Endothelial cell (in vitro differentiated cells): Measurements from ENCODE around the gene SSTR3. TPM values are rescaled to one million over a fixed set of nuclear protein-coding genes. Genes with fewer than 3 reads are reported as not detected.

ENCODE experiments used
- DNase-seq: peaks from one replicate; pipeline ENCODE4 v3.0.0; 2021; ENCODE audit warnings: low spot score
- H3K27ac Mint-ChIP-seq: one replicate; pipeline ENCODE4 v1.8.0; 2021; ENCODE audit warnings: mixed read lengths, inconsistent platforms; ENCODE audit not compliant: unreplicated experiment
- H3K27me3 Mint-ChIP-seq: one replicate; pipeline ENCODE4 v1.8.0; 2021; ENCODE audit warnings: mild to moderate bottlenecking, moderate library complexity, mixed read lengths, inconsistent platforms; ENCODE audit not compliant: unreplicated experiment
- H3K36me3 Mint-ChIP-seq: one replicate; pipeline ENCODE4 v1.8.0; 2021; ENCODE audit warnings: mild to moderate bottlenecking, low read depth, mixed read lengths, inconsistent platforms; ENCODE audit not compliant: unreplicated experiment
- H3K4me1 Mint-ChIP-seq: one replicate; pipeline ENCODE4 v1.8.0; 2021; ENCODE audit warnings: mild to moderate bottlenecking, mixed read lengths, inconsistent platforms; ENCODE audit not compliant: unreplicated experiment
- H3K4me3 Mint-ChIP-seq: one replicate; pipeline ENCODE4 v1.8.0; 2021; ENCODE audit warnings: mild to moderate bottlenecking, mixed read lengths, inconsistent platforms; ENCODE audit not compliant: unreplicated experiment
- H3K9me3 Mint-ChIP-seq: one replicate; pipeline ENCODE4 v1.8.0; 2021; ENCODE audit warnings: mixed read lengths, inconsistent platforms; ENCODE audit not compliant: unreplicated experiment
- CTCF ChIP-seq: fragments of 200-600 bp; sonication (generic); IDR thresholded peaks from one replicate; pipeline ENCODE4 v1.5.0; 2021; ENCODE audit warnings: antibody characterized with exemption; ENCODE audit not compliant: unreplicated experiment
- total RNA-seq: library from RNA; stranded (reverse); fragmentation: NEBNext Ultra II Directional; extraction: Animal tissue kit (Norgen Biotek cat#: 25700); gene quantifications from one replicate; pipeline ENCODE4 v1.2.1, GENCODE V29; 2021; ENCODE audit not compliant: unreplicated experiment

The SSTR3 gene
- total RNA-seq, 1 donor from 2014 or later: 0.13 TPM

GRCh38 chr22:37196539-37197450 lies 15.5 kb downstream of the SSTR3 start:
- H3K27ac Mint-ChIP-seq: no peak overlapping the region

GRCh38 chr22:37195921-37196320 lies 16.4 kb downstream of the SSTR3 start:
- H3K4me3 Mint-ChIP-seq: no peak overlapping the region
- H3K4me1 Mint-ChIP-seq: peaks cover 3% of the 10 kb centered on the region
- peaks cover 1% of the 10 kb centered on the region for H3K27me3 Mint-ChIP-seq
- DNase-seq: no peak
- no peak for TF ChIP-seq CTCF
- H3K36me3 Mint-ChIP-seq: peaks cover 8% of the 10 kb centered on the region
- no peak overlapping the region for H3K27ac Mint-ChIP-seq
- H3K9me3 Mint-ChIP-seq: no peaks in the 10 kb centered on the region

More at GRCh38 chr22:37196539-37197450, 15.5 kb downstream of the SSTR3 start:
- TF ChIP-seq CTCF: no peak
- Mint-ChIP-seq H3K27me3 (peaks cover 1% of the 10 kb centered on the region), H3K9me3 (no peaks in the 10 kb centered on the region), H3K4me1 (peaks cover 3% of the 10 kb centered on the region), H3K36me3 (peaks cover 8% of the 10 kb centered on the region), H3K4me3 (no peak overlapping the region)
- no peak for DNase-seq

- Mint-ChIP-seq H3K4me1 (peaks cover 4% of the 10 kb centered on the region), H3K27ac (no peak overlapping the region), H3K4me3 (no peak overlapping the region), H3K9me3 (no peaks in the 10 kb centered on the region), H3K36me3 (peaks cover 8% of the 10 kb centered on the region), H3K27me3 (peaks cover 1% of the 10 kb centered on the region)
- TF ChIP-seq CTCF: no peak
- DNase-seq: no peak
Measured at GRCh38 chr22:37194750-37195149, 17.5 kb downstream of the SSTR3 start.

- no peak for TF ChIP-seq CTCF
- H3K4me3 Mint-ChIP-seq: no peak overlapping the region
- H3K36me3 Mint-ChIP-seq: peaks cover 8% of the 10 kb centered on the region
- peaks cover 1% of the 10 kb centered on the region for H3K27me3 Mint-ChIP-seq
- H3K9me3 Mint-ChIP-seq: no peaks in the 10 kb centered on the region
- H3K4me1 Mint-ChIP-seq: peaks cover 13% of the 10 kb centered on the region
- DNase-seq: no peak
- no peak overlapping the region for H3K27ac Mint-ChIP-seq
Measured at GRCh38 chr22:37193629-37194191, 18.6 kb downstream of the SSTR3 start.

GRCh38 chr22:37192741-37193140 lies 19.5 kb downstream of the SSTR3 start:
- Mint-ChIP-seq H3K27ac (no peak overlapping the region), H3K36me3 (peaks cover 8% of the 10 kb centered on the region), H3K4me3 (no peak overlapping the region), H3K4me1 (peaks cover 16% of the 10 kb centered on the region), H3K27me3 (peaks cover 2% of the 10 kb centered on the region), H3K9me3 (no peaks in the 10 kb centered on the region)
- no peak for TF ChIP-seq CTCF
- no peak for DNase-seq
